HG02623 (cell line): ENCODE results near the gene PAFAH1B2.
"Not testable (repeated sequence)": the region's sequence is repeated elsewhere in the genome, so short reads cannot be mapped to it uniquely, and the experiment has no call there.

ENCODE experiments used
- ATAC-seq: cut with Tn5 transposase; IDR thresholded peaks from one replicate; pipeline ENCODE4 v1.9.1; 2021; ENCODE audit warnings: moderate library complexity; ENCODE audit not compliant: unreplicated experiment

PAFAH1B2 gene

GRCh38 chr11:117127171-117127901 lies 16.8 kb upstream of the PAFAH1B2 start:
- ATAC-seq: no peak

GRCh38 chr11:117128289-117128688 lies 15.8 kb upstream of the PAFAH1B2 start:
- ATAC-seq: no peak

GRCh38 chr11:117130396-117130795 lies 13.7 kb upstream of the PAFAH1B2 start:
- not testable (repeated sequence) for ATAC-seq

GRCh38 chr11:117130879-117131278 lies 13.2 kb upstream of the PAFAH1B2 start:
- ATAC-seq: no peak

- no peak for ATAC-seq
These were observed 9.7 kb upstream of the PAFAH1B2 start for GRCh38 chr11:117134431-117134830.

GRCh38 chr11:117134979-117135378 lies 9.1 kb upstream of the PAFAH1B2 start:
- ATAC-seq: not testable (repeated sequence)

GRCh38 chr11:117137223-117138086 lies 6.6 kb upstream of the PAFAH1B2 start:
- not testable (repeated sequence) for ATAC-seq

GRCh38 chr11:117143390-117143789 lies 697 bp upstream of the PAFAH1B2 start:
- ATAC-seq: no peak

- ATAC-seq: peak; percentile 34
These were observed 648 bp downstream of the PAFAH1B2 start for GRCh38 chr11:117144477-117145392.

GRCh38 chr11:117145393-117145761 lies 1.3 kb downstream of the PAFAH1B2 start:
- no peak for ATAC-seq

- ATAC-seq: no peak
These were observed 2.4 kb downstream of the PAFAH1B2 start for GRCh38 chr11:117146521-117146920.

- ATAC-seq: no peak
These were observed 8.0 kb downstream of the PAFAH1B2 start for GRCh38 chr11:117152066-117152465.

- ATAC-seq: no peak
These were observed 10.4 kb downstream of the PAFAH1B2 start for GRCh38 chr11:117154468-117154867.

GRCh38 chr11:117157507-117157906 lies 13.4 kb downstream of the PAFAH1B2 start:
- ATAC-seq: no peak

- no peak for ATAC-seq
These were observed 15.8 kb downstream of the PAFAH1B2 start for GRCh38 chr11:117159892-117160291.

GRCh38 chr11:117160826-117161225 lies 16.7 kb downstream of the PAFAH1B2 start:
- no peak for ATAC-seq

- no peak for ATAC-seq
These were observed 22.4 kb downstream of the PAFAH1B2 start for GRCh38 chr11:117166491-117166890.

GRCh38 chr11:117169736-117170135 lies 25.6 kb downstream of the PAFAH1B2 start:
- ATAC-seq: no peak

GRCh38 chr11:117170210-117170609 lies 26.1 kb downstream of the PAFAH1B2 start:
- ATAC-seq: no peak

GRCh38 chr11:117171007-117171403 lies 26.9 kb downstream of the PAFAH1B2 start:
- ATAC-seq: no peak
